Measurements from ENCODE around the gene COL8A2. TPM values are rescaled to one million over a fixed set of nuclear protein-coding genes. Genes with fewer than 3 reads are reported as not detected.
A peak's percentile ranks its signal among the peaks of the same experiment; 100 is the strongest.

Gene COL8A2
- total RNA-seq, 4 donors from 2014 or later = 1.2 to 16.6 (median 5.8) TPM

GRCh38 chr1:36093929-36094328 lies 31.1 kb downstream of the COL8A2 start:
- DNase-seq = peak in 1 of 2 donors; percentile 11
- intact Hi-C loops (cut with DNase I; ENCODE audit: low total_unique reads) = loop anchor here (10.0 kb wide), 1 partner anchor 91 kb away; no protein-coding TSS in a partner anchor
- TF ChIP-seq, protein P1, sequence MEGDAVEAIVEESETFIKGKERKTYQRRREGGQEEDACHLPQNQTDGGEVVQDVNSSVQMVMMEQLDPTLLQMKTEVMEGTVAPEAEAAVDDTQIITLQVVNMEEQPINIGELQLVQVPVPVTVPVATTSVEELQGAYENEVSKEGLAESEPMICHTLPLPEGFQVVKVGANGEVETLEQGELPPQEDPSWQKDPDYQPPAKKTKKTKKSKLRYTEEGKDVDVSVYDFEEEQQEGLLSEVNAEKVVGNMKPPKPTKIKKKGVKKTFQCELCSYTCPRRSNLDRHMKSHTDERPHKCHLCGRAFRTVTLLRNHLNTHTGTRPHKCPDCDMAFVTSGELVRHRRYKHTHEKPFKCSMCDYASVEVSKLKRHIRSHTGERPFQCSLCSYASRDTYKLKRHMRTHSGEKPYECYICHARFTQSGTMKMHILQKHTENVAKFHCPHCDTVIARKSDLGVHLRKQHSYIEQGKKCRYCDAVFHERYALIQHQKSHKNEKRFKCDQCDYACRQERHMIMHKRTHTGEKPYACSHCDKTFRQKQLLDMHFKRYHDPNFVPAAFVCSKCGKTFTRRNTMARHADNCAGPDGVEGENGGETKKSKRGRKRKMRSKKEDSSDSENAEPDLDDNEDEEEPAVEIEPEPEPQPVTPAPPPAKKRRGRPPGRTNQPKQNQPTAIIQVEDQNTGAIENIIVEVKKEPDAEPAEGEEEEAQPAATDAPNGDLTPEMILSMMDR (IDR thresholded peaks at IDR 0.05) = no peak
- no peak for TF ChIP-seq POLR2A (IDR thresholded peaks at IDR 0.05)
- Histone ChIP-seq H3K4me3 (no peak overlapping the region), H3K27me3 (no peaks in the 10 kb centered on the region), H3K27ac (no peak overlapping the region), H3K9me3 (no peaks in the 10 kb centered on the region), H3K4me1 (peaks cover 5 to 8% of the 10 kb centered on the region in 2 donors), H3K36me3 (no peaks in the 10 kb centered on the region)

- DNase-seq = no peak
- Histone ChIP-seq H3K36me3 (no peaks in the 10 kb centered on the region), H3K27me3 (no peaks in the 10 kb centered on the region), H3K4me3 (no peak overlapping the region), H3K4me1 (peaks cover 8 to 9% of the 10 kb centered on the region in 2 donors), H3K9me3 (no peaks in the 10 kb centered on the region), H3K27ac (no peak overlapping the region)
- intact Hi-C loops (cut with DNase I; ENCODE audit: low total_unique reads) = loop anchor here (10.0 kb wide), 1 partner anchor 92 kb away; no protein-coding TSS in a partner anchor
- TF ChIP-seq, protein P1 (IDR thresholded peaks at IDR 0.05) = no peak
- TF ChIP-seq POLR2A (IDR thresholded peaks at IDR 0.05) = no peak
These were observed 31.8 kb downstream of the COL8A2 start for GRCh38 chr1:36093226-36093625.

- no peak for DNase-seq
- Histone ChIP-seq H3K36me3 (no peaks in the 10 kb centered on the region), H3K27ac (no peak overlapping the region), H3K9me3 (no peaks in the 10 kb centered on the region), H3K4me1 (peaks cover 8 to 11% of the 10 kb centered on the region in 2 donors), H3K27me3 (no peaks in the 10 kb centered on the region), H3K4me3 (no peak overlapping the region)
- TF ChIP-seq, protein P1 (IDR thresholded peaks at IDR 0.05) = no peak
- no peak for TF ChIP-seq POLR2A (IDR thresholded peaks at IDR 0.05)
- intact Hi-C loops (cut with DNase I; ENCODE audit: low total_unique reads) = loop anchor here (10.0 kb wide), 1 partner anchor 92 kb away; no protein-coding TSS in a partner anchor
These were observed 32.2 kb downstream of the COL8A2 start for GRCh38 chr1:36092798-36093185.

DNA sequence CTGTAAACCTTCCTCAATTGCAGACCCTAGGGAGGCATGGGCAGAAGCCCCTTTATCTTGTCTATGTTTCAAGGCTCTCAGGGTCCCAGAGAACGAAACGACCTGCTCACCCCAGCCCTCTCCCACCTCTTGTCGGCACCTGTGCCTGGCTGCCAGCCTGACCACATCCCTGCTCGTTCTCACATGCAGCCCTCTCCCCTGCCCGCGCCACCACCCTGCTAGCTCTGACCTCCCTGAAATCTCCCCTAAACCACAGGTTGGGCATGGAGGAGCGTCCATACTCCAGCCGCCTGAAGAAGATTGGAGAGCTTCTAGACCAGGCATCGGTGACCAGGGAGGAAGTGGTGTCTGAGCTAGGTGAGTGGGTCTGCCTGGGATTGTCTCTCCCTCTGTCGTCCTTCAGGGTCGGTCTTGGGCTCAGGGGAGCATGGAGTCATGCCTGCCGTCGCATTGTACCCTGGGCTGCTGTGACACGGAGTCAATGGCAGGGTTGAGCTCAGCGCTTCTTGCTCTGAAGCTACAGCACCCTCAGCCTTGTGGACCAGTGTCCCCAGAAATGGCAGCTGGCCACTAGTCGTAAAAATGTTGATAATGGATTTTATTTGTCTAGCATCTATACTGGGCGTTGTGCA lies 32.7 kb downstream of the COL8A2 start:
- H3K27me3 ChIP-seq = no peaks in the 10 kb centered on the region
- peaks cover 8 to 11% of the 10 kb centered on the region in 2 donors for H3K4me1 ChIP-seq
- H3K4me3 ChIP-seq = no peak overlapping the region
- no peak for DNase-seq
- H3K9me3 ChIP-seq = no peaks in the 10 kb centered on the region
- no peaks in the 10 kb centered on the region for H3K36me3 ChIP-seq
- intact Hi-C loops (cut with DNase I; ENCODE audit: low total_unique reads) = loop anchor here (10.0 kb wide), 1 partner anchor 93 kb away; no protein-coding TSS in a partner anchor
- H3K27ac ChIP-seq = no peak overlapping the region
- TF ChIP-seq, protein P1 (IDR thresholded peaks at IDR 0.05) = no peak
- TF ChIP-seq POLR2A (IDR thresholded peaks at IDR 0.05) = no peak

DNA sequence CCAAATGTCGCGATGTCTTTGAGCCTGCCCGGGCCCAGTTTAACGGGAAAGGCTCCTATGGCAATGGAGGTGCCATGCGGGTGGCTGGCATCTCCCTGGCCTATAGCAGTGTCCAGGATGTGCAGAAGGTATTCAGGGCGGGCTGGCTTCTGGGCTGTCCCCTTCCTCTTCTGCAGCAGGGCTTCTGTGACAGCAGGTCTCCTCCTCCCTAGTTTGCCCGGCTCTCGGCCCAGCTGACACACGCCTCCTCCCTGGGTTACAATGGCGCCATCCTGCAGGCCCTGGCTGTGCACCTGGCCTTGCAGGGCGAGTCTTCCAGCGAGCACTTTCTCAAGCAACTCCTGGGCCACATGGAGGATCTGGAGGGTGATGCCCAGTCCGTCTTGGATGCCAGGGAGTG lies 33.3 kb downstream of the COL8A2 start:
- intact Hi-C loops (cut with DNase I; ENCODE audit: low total_unique reads) = loop anchor here (10.0 kb wide), 1 partner anchor 93 kb away; no protein-coding TSS in a partner anchor
- peaks cover 8 to 11% of the 10 kb centered on the region in 2 donors for H3K4me1 ChIP-seq
- no peaks in the 10 kb centered on the region for H3K36me3 ChIP-seq

More for the DNA sequence above, 33.3 kb downstream of the COL8A2 start:
- TF ChIP-seq, protein P1 (IDR thresholded peaks at IDR 0.05) = no peak
- no peak for TF ChIP-seq POLR2A (IDR thresholded peaks at IDR 0.05)
- Histone ChIP-seq H3K4me3 (no peak overlapping the region), H3K27ac (no peak overlapping the region), H3K27me3 (no peaks in the 10 kb centered on the region), H3K9me3 (no peaks in the 10 kb centered on the region)
- DNase-seq = no peak

Measured in uterus (tissue), 4 donors.